ENCODE measurements around the gene TCN2. TPM values are rescaled to one million over a fixed set of nuclear protein-coding genes. Genes with fewer than 3 reads are reported as not detected.
A peak's percentile ranks its signal among the peaks of the same experiment; 100 is the strongest.
"Not testable (repeated sequence)": the region's sequence is repeated elsewhere in the genome, so short reads cannot be mapped to it uniquely, and the experiment has no call there.

The TCN2 gene
- total RNA-seq, result 1 to 10 TPM in 1 of 2 donors, under 1 TPM in 1; 0.58 to 1.6 TPM

DNA sequence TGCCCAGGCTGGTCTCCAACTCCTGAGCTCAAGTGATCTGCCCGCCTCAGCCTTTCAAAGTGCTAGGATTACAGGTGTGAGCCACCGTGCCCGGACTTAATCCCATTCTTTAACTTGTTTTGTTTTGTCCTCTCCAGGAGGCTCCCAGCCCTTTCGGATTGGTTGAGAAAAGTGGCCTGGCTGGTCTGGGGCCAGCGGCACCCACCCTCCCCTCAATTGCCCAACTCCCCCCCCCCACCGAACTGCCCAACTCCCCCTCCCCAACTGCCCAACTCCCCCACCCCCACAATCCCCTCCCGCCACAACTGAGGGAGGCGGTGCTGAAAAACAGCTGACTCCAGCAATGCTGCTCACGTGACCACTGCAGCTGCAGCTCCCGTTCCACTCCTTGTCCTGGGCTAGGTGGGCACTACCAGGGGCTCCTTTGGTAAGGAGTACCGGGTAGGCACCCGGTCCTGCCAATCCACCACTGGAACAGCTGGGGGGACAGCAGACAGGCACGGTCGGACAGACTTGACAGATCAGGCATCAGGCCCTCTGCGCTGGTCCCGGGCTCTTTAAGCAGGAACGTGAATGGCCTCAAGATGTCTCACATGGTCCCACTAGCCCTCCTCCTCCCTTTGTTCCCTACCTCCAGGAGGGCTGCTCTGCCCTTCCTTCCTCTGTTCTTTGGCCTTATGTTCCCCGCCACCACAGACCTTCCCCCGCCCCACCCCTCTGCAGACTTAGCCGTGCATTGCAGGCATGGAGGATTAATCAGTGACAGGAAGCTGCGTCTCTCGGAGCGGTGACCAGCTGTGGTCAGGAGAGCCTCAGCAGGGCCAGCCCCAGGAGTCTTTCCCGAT is at the start of gene TCN2:
TSS of gene TCN2 (plus strand) at position 720 of the 845 bp plus-strand sequence. CDS start 158 bp downstream, outside the sequence.
- no peaks in the 10 kb centered on the region for H3K36me3 Mint-ChIP-seq (ENCODE audit: low read depth)
- peak within 1 kb of the TSS; percentile 81 for H3K4me3 Mint-ChIP-seq
- H3K27me3 Mint-ChIP-seq, result no peaks in the 10 kb centered on the region
- ATAC-seq (replicated peaks), result peak; percentile 82
- no peaks in the 10 kb centered on the region for H3K9me3 Mint-ChIP-seq
- H3K27ac Mint-ChIP-seq, result peak within 1 kb of the TSS; percentile 87
- H3K4me1 Mint-ChIP-seq, result peaks cover 21% of the 10 kb centered on the region

GRCh38 chr22:30557243-30557642 is 49.7 kb upstream of the TCN2 start:
- no peak overlapping the region for H3K27ac Mint-ChIP-seq
- no peak for ATAC-seq (replicated peaks)
- H3K4me1 Mint-ChIP-seq, result no peaks in the 10 kb centered on the region
- no peaks in the 10 kb centered on the region for H3K36me3 Mint-ChIP-seq (ENCODE audit: low read depth)
- H3K4me3 Mint-ChIP-seq, result no peak overlapping the region
- H3K9me3 Mint-ChIP-seq, result no peaks in the 10 kb centered on the region
- H3K27me3 Mint-ChIP-seq, result no peaks in the 10 kb centered on the region

GRCh38 chr22:30559889-30560288 is 47.1 kb upstream of the TCN2 start:
- Mint-ChIP-seq H3K27ac (no peak overlapping the region), H3K4me1 (no peaks in the 10 kb centered on the region), H3K36me3 (ENCODE audit: low read depth) (no peaks in the 10 kb centered on the region), H3K27me3 (no peaks in the 10 kb centered on the region), H3K9me3 (no peaks in the 10 kb centered on the region), H3K4me3 (no peak overlapping the region)
- ATAC-seq (replicated peaks), result no peak

GRCh38 chr22:30560643-30561202 is 46.3 kb upstream of the TCN2 start:
- H3K9me3 Mint-ChIP-seq, result not testable (repeated sequence)
- ATAC-seq (replicated peaks), result peak; percentile 64

GRCh38 chr22:30561402-30562189 is 45.4 kb upstream of the TCN2 start:
- Mint-ChIP-seq H3K4me1 (no peaks in the 10 kb centered on the region), H3K27ac (no peak overlapping the region), H3K9me3 (no peaks in the 10 kb centered on the region), H3K27me3 (no peaks in the 10 kb centered on the region), H3K4me3 (no peak overlapping the region), H3K36me3 (ENCODE audit: low read depth) (no peaks in the 10 kb centered on the region)
- ATAC-seq (replicated peaks), result no peak

More at GRCh38 chr22:30560643-30561202, 46.3 kb upstream of the TCN2 start:
- not testable (repeated sequence) for H3K4me1 Mint-ChIP-seq; H3K4me3 Mint-ChIP-seq; H3K36me3 Mint-ChIP-seq (ENCODE audit: low read depth); H3K27me3 Mint-ChIP-seq; H3K27ac Mint-ChIP-seq

GRCh38 chr22:30562366-30562765 is 44.6 kb upstream of the TCN2 start:
- Mint-ChIP-seq H3K36me3 (ENCODE audit: low read depth) (no peaks in the 10 kb centered on the region), H3K4me1 (no peaks in the 10 kb centered on the region), H3K9me3 (no peaks in the 10 kb centered on the region), H3K4me3 (no peak overlapping the region), H3K27ac (no peak overlapping the region), H3K27me3 (no peaks in the 10 kb centered on the region)
- ATAC-seq (replicated peaks), result no peak

DNA sequence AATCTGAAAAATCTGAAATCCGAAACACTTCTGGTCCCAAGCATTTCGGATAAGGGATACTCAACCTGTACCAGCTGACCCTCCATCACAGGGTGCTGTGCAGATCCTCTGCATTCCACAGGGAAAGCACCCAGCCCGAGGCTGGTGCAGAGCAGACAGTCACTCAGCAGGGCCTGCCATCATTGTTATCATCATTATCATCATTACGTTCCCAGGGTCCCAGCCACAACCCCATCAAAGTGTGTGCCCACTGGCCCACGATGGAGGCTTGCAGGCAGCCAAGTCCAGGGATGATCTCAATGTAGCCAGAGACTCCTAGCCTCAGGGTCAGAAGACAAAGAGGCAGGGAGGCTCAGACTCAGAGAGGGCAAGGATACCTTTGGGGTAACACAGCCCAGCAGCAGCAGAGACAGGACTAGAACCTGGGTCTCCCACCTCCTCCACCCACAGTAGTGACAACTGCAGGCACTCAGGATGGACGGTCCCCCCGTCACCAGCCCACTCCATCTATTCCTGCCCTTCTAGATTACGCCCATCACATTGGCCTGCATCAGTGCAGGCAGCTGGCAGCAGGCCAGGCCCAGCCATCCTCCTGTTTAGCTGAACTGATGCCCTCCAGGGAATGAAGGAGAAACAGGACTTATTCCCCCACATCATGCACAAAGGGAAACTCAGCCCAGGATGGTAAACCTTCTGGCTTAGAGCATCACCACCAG is 42.8 kb upstream of the TCN2 start:
- H3K27me3 Mint-ChIP-seq, result no peaks in the 10 kb centered on the region
- no peaks in the 10 kb centered on the region for H3K4me1 Mint-ChIP-seq
- no peak overlapping the region for H3K4me3 Mint-ChIP-seq
- H3K36me3 Mint-ChIP-seq (ENCODE audit: low read depth), result no peaks in the 10 kb centered on the region
- H3K27ac Mint-ChIP-seq, result no peak overlapping the region
- no peak for ATAC-seq (replicated peaks)
- no peaks in the 10 kb centered on the region for H3K9me3 Mint-ChIP-seq

GRCh38 chr22:30564761-30565119 is 42.2 kb upstream of the TCN2 start:
- Mint-ChIP-seq H3K27ac (no peak overlapping the region), H3K36me3 (ENCODE audit: low read depth) (no peaks in the 10 kb centered on the region), H3K27me3 (no peaks in the 10 kb centered on the region), H3K4me3 (no peak overlapping the region), H3K4me1 (no peaks in the 10 kb centered on the region), H3K9me3 (no peaks in the 10 kb centered on the region)
- ATAC-seq (replicated peaks), result no peak

DNA sequence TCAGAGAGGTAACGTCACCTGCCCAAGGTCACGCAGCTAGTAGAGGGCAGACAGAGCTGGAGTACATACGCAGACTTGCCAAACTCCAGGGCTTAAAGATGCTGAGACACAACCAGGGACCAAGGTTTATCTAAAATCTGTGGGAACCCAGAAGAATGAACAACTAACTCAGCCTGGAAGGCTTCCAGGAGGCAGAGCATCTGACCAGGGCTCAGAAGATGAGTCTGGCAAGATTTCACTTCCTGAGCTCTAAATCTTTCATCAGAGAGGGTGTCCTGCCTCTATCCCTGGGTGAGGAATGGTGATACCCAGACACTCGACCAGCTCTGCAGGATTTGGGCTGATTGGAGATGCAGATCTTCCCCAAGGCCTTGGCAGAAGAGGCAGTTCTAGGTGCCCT is 41.6 kb upstream of the TCN2 start:
- Mint-ChIP-seq H3K4me3 (no peak overlapping the region), H3K36me3 (ENCODE audit: low read depth) (no peaks in the 10 kb centered on the region), H3K4me1 (no peaks in the 10 kb centered on the region), H3K9me3 (no peaks in the 10 kb centered on the region), H3K27ac (no peak overlapping the region), H3K27me3 (no peaks in the 10 kb centered on the region)
- ATAC-seq (replicated peaks), result no peak

- no peaks in the 10 kb centered on the region for H3K9me3 Mint-ChIP-seq
- H3K4me3 Mint-ChIP-seq, result no peak overlapping the region
- H3K4me1 Mint-ChIP-seq, result no peaks in the 10 kb centered on the region
- no peak overlapping the region for H3K27ac Mint-ChIP-seq
- ATAC-seq (replicated peaks), result no peak
- no peaks in the 10 kb centered on the region for H3K27me3 Mint-ChIP-seq
- H3K36me3 Mint-ChIP-seq (ENCODE audit: low read depth), result no peaks in the 10 kb centered on the region
Measured at GRCh38 chr22:30566125-30566524, 40.8 kb upstream of the TCN2 start.

- not testable (repeated sequence) for H3K36me3 Mint-ChIP-seq (ENCODE audit: low read depth); H3K4me3 Mint-ChIP-seq; ATAC-seq (replicated peaks); H3K4me1 Mint-ChIP-seq; H3K27me3 Mint-ChIP-seq; H3K27ac Mint-ChIP-seq; H3K9me3 Mint-ChIP-seq
Measured at GRCh38 chr22:30567277-30567676, 39.7 kb upstream of the TCN2 start.

- Mint-ChIP-seq H3K4me1 (no peaks in the 10 kb centered on the region), H3K27me3 (no peaks in the 10 kb centered on the region), H3K4me3 (no peak overlapping the region), H3K27ac (no peak overlapping the region), H3K36me3 (ENCODE audit: low read depth) (no peaks in the 10 kb centered on the region), H3K9me3 (no peaks in the 10 kb centered on the region)
- ATAC-seq (replicated peaks), result no peak
Measured at GRCh38 chr22:30568137-30568805, 38.7 kb upstream of the TCN2 start.

DNA sequence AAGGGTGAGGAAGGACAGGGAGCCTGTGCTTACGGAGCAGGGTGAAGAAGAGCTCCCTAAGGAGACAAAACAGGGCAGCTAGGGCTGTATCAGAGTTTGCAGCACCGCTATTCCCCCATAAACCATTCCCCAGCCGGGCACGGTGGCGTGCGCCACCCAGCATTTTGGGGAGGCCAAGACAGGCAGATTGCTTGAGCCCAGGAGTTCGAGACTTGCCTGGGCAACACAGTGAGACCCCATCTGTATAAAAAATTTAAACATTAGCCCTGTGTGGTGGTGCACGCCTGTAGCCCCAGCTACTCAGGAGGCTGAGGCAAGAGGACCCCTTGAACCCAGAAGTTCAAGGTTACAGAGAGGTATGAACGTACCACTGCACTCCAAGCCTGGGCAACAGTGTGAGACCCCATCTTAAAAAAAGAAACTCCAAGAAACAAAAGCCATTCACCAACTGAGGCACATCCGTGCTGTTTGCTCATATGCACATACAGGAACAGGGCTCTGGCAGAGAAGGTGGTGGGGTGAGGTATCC is 37.2 kb upstream of the TCN2 start:
- H3K4me3 Mint-ChIP-seq, result no peak overlapping the region
- ATAC-seq (replicated peaks), result no peak
- H3K27ac Mint-ChIP-seq, result no peak overlapping the region
- H3K27me3 Mint-ChIP-seq, result no peaks in the 10 kb centered on the region
- no peaks in the 10 kb centered on the region for H3K9me3 Mint-ChIP-seq
- no peaks in the 10 kb centered on the region for H3K36me3 Mint-ChIP-seq (ENCODE audit: low read depth)
- no peaks in the 10 kb centered on the region for H3K4me1 Mint-ChIP-seq

GRCh38 chr22:30572210-30572609 is 34.8 kb upstream of the TCN2 start:
- no peaks in the 10 kb centered on the region for H3K9me3 Mint-ChIP-seq
- H3K27ac Mint-ChIP-seq, result no peak overlapping the region
- H3K4me1 Mint-ChIP-seq, result no peaks in the 10 kb centered on the region
- H3K4me3 Mint-ChIP-seq, result no peak overlapping the region
- no peak for ATAC-seq (replicated peaks)
- peaks cover 20% of the 10 kb centered on the region for H3K36me3 Mint-ChIP-seq (ENCODE audit: low read depth)
- H3K27me3 Mint-ChIP-seq, result no peaks in the 10 kb centered on the region

All from activated T-helper 17 cell treated with anti-CD3 and anti-CD28 coated beads, Interleukin-2, amount 50 U/mL, for 72 hours (primary cell).